Lung (tissue), 12 donors: ENCODE measurements around the gene IGLL5. TPM values are rescaled to one million over a fixed set of nuclear protein-coding genes. Genes with fewer than 3 reads are reported as not detected.

Experiments used
- ATAC-seq: fragments of 200-7000 bp; cut with Tn5 transposase; one replicate; pipeline ENCODE4 v1.9.1; 2020; ENCODE audit warnings: moderate number of reproducible peaks; ENCODE audit not compliant: insufficient read depth, low FRiP score
- DNase-seq, 3 donors: peaks; one replicate each; pipeline ENCODE4 v3.0.0-alpha.2; 2013 to 2017
- H3K27ac ChIP-seq, 2 donors: one replicate each; pipeline ENCODE4 v1.5.1; 2013; ENCODE audit warnings: mild to moderate bottlenecking in 2 of 2, moderate library complexity in 2 of 2, control low read depth in 1 of 2, inconsistent platforms in 1 of 2, low read depth in 1 of 2, low read length in 1 of 2
- H3K27me3 ChIP-seq, 3 donors: one replicate each; pipeline ENCODE4 v1.5.1; 2013; ENCODE audit warnings: low read length in 2 of 3; ENCODE audit not compliant: control insufficient read depth in 3 of 3, insufficient read depth in 3 of 3
- H3K36me3 ChIP-seq, 4 donors: one replicate each; pipeline ENCODE4 v1.5.1; 2013; ENCODE audit warnings: low read length in 4 of 4, mild to moderate bottlenecking in 1 of 4, moderate library complexity in 1 of 4; ENCODE audit not compliant: control insufficient read depth in 4 of 4, insufficient read depth in 4 of 4
- H3K4me1 ChIP-seq, 5 donors: one replicate each; pipeline ENCODE4 v1.5.1; 2013; ENCODE audit warnings: low read length in 5 of 5, mild to moderate bottlenecking in 2 of 5, moderate library complexity in 1 of 5; ENCODE audit not compliant: control insufficient read depth in 5 of 5, insufficient read depth in 5 of 5
- H3K4me3 ChIP-seq: one replicate; pipeline ENCODE4 v1.5.1; 2013; ENCODE audit warnings: mild to moderate bottlenecking, control low read depth, moderate library complexity
- H3K9ac ChIP-seq, 2 donors: one replicate each; pipeline ENCODE4 v1.5.1; 2013; ENCODE audit warnings: low read length in 2 of 2, control low read depth in 1 of 2; ENCODE audit not compliant: insufficient read depth in 1 of 2
- H3K9me3 ChIP-seq, 4 donors: one replicate each; pipeline ENCODE4 v1.5.1; 2013; ENCODE audit warnings: low read length in 3 of 4, mild to moderate bottlenecking in 1 of 4, moderate library complexity in 1 of 4; ENCODE audit not compliant: control insufficient read depth in 4 of 4, insufficient read depth in 3 of 4
- WGBS, 2 donors: extraction: QIAGEN DNeasy Blood & Tissue Kit; methylation state at CpG; one replicate each; pipeline ENCODE4 v1.1.7; 2013; 5-methylcytosine and 5-hydroxymethylcytosine counted together
- polyA plus RNA-seq, 2 donors: library from polyadenylated mRNA; stranded (reverse); fragments of 200-250 nt; gene quantifications; one replicate each; pipeline ENCODE4 v1.2.1, GENCODE V29; 2013
- total RNA-seq, 2 donors: library from RNA; depleted of rRNA in 1 of 2; stranded (reverse); fragments of >200 nt in 1 of 2; gene quantifications; one replicate each; pipeline ENCODE4 v1.2.1, GENCODE V29; 2014 to 2021
- TF ChIP-seq, protein P1 (sequence below): IDR thresholded peaks from 2 replicates; pipeline ENCODE4 v1.5.1; 2012; ENCODE audit warnings: mild to moderate bottlenecking; ENCODE audit errors: control extremely low read depth, extremely low read depth
- donor health status: control.
- donor health status: control.
- donor health status: Bipolar disorder and iron deficiency.
- donor health status: healthy.
- donor health status: DM: yes; HTN: yes; CAD: no.

Gene IGLL5
- total and polyA plus RNA-seq, 4 donors, result 5.4 to 21.5 (median 11.3) TPM

DNA sequence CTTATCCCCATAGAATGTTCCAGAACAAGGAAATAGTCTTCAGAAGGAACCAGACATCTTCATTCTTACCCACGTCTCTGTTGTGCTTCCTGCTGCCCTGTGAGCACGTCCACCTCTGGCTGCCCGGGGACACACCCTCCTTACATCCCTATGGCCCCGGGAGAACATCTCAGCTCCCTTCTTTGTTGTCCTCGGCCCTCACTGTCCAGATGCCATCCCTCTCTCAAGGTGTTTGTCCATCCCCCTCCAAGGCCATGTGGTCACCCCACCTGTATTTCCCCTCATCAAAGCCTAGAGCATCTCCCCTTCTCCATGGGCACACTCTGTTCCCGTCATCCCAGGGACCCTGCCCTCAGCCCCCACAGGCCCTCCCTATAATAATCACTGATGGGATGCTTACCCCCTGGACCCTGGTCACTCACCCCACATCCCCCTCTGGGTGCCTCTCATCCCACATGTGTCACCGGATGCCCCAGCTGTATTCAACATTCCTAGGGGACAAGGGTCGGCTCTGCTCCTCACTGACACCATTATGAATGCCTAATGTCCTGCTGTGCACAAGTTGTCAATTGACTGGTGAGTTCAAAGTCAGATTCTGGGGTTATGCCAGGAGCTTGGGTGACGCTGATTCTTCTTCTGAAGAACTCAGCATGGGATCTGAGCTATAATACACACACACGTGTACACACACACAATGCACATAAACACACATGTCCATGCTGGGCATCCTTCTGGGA, 28.8 kb downstream of the IGLL5 start:
- WGBS, 2 donors, result 77 to 85% methylated on average over 10 of the region's 10 CpGs
- Histone ChIP-seq H3K4me3 (no peak overlapping the region), H3K27me3 (peaks cover 0 to 4% (median 0%) of the 10 kb centered on the region in 3 donors), H3K36me3 (no peaks in the 10 kb centered on the region), H3K9me3 (no peaks in the 10 kb centered on the region), H3K27ac (no peak overlapping the region), H3K4me1 (no peaks in the 10 kb centered on the region), H3K9ac (no peak overlapping the region)
- DNase-seq (peak in 2 of 3 donors; percentile 1 to 15), ATAC-seq (no peak)
- TF ChIP-seq, protein P1, sequence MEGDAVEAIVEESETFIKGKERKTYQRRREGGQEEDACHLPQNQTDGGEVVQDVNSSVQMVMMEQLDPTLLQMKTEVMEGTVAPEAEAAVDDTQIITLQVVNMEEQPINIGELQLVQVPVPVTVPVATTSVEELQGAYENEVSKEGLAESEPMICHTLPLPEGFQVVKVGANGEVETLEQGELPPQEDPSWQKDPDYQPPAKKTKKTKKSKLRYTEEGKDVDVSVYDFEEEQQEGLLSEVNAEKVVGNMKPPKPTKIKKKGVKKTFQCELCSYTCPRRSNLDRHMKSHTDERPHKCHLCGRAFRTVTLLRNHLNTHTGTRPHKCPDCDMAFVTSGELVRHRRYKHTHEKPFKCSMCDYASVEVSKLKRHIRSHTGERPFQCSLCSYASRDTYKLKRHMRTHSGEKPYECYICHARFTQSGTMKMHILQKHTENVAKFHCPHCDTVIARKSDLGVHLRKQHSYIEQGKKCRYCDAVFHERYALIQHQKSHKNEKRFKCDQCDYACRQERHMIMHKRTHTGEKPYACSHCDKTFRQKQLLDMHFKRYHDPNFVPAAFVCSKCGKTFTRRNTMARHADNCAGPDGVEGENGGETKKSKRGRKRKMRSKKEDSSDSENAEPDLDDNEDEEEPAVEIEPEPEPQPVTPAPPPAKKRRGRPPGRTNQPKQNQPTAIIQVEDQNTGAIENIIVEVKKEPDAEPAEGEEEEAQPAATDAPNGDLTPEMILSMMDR, result no peak

DNA sequence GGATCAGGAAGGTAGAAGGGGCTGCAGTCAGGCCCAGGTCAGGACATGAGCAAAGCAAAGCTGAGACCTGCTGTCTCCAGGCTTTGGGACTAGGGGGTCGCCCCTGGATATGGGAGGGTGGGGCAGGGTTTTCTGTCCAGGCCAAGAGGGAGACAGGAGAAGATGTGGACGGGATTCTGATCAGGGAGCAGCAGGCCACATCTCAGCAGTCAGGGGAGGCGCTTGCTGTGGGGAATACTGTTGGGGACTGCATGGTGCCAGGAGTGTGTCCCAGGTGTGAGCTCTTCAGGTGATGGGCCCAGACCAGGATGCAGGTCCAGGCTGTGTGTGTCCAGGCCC, 29.3 kb downstream of the IGLL5 start:
- TF ChIP-seq, protein P1, result no peak
- DNase-seq (no peak), ATAC-seq (no peak)
- Histone ChIP-seq H3K4me1 (no peaks in the 10 kb centered on the region), H3K27ac (no peak overlapping the region), H3K9ac (no peak overlapping the region), H3K9me3 (no peaks in the 10 kb centered on the region), H3K27me3 (peaks cover 0 to 4% (median 0%) of the 10 kb centered on the region in 3 donors), H3K4me3 (no peak overlapping the region), H3K36me3 (no peaks in the 10 kb centered on the region)
- WGBS, 2 donors, result 93 to 95% methylated on average over 3 of the region's 3 CpGs

DNA sequence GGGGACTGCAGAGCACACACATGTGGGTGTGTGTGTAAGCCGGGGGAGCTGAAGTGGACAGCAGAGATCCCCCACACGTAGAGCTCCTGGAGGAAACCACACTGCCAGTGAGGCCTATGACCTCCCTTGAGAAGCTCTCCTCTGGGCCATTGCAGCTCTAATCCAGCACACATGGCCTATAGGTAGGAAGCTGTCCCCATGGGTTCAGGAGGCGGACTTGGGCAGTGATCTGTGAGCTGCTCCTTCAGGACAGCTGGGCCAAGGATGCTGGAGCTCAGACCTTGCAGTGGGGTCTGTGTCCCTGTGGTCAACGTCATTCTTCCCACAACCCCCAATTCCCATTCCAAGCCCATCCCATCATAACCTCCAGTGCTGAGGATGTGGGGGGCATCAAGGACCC, 29.8 kb downstream of the IGLL5 start:
- 90 to 96% methylated on average over 4 of the region's 4 CpGs for WGBS, 2 donors
- no peak for DNase-seq

More for the DNA sequence above, 29.8 kb downstream of the IGLL5 start:
- H3K4me3 ChIP-seq, result no peak overlapping the region
- H3K27ac ChIP-seq, result no peak overlapping the region
- no peak overlapping the region for H3K9ac ChIP-seq
- peaks cover 0 to 4% (median 0%) of the 10 kb centered on the region in 3 donors for H3K27me3 ChIP-seq
- no peaks in the 10 kb centered on the region for H3K4me1 ChIP-seq
- TF ChIP-seq, protein P1, result no peak
- H3K9me3 ChIP-seq, result no peaks in the 10 kb centered on the region
- H3K36me3 ChIP-seq, result no peaks in the 10 kb centered on the region
- no peak for ATAC-seq
